Parathyroid adenoma (tissue), 2 donors: ENCODE results near the gene ARHGEF25.

ENCODE experiments used
- H2AFZ ChIP-seq: fragments of 300-600 bp; sonication (generic); one replicate; pipeline ENCODE4 v1.7.0; 2017; ENCODE audit warnings: antibody characterized with exemption, mild to moderate bottlenecking
- H3K27ac ChIP-seq: fragments of 300-600 bp; sonication (generic); one replicate; pipeline ENCODE4 v1.7.0; 2017
- H3K27me3 ChIP-seq: fragments of 300-600 bp; sonication (generic); one replicate; pipeline ENCODE4 v1.7.0; 2017; ENCODE audit warnings: low read length; ENCODE audit not compliant: control insufficient read depth, insufficient read depth
- H3K36me3 ChIP-seq: fragments of 300-600 bp; sonication (generic); one replicate; pipeline ENCODE4 v1.7.0; 2017; ENCODE audit warnings: low read length; ENCODE audit not compliant: control insufficient read depth, insufficient read depth
- H3K4me1 ChIP-seq: fragments of 300-600 bp; sonication (generic); one replicate; pipeline ENCODE4 v1.7.0; 2017; ENCODE audit warnings: control low read depth
- H3K4me2 ChIP-seq: fragments of 300-600 bp; sonication (generic); one replicate; pipeline ENCODE4 v1.7.0; 2017; ENCODE audit warnings: low read length
- H3K4me3 ChIP-seq: fragments of 300-600 bp; sonication (generic); one replicate; pipeline ENCODE4 v1.7.0; 2017; ENCODE audit warnings: low read depth, low read length
- H3K79me2 ChIP-seq: fragments of 300-600 bp; sonication (generic); one replicate; pipeline ENCODE4 v1.7.0; 2017; ENCODE audit warnings: control low read depth
- H3K9ac ChIP-seq: fragments of 300-600 bp; sonication (generic); one replicate; pipeline ENCODE4 v1.7.0; 2017; ENCODE audit warnings: mild to moderate bottlenecking
- H3K9me3 ChIP-seq: fragments of 300-600 bp; sonication (generic); one replicate; pipeline ENCODE4 v1.7.0; 2017; ENCODE audit warnings: low read length; ENCODE audit not compliant: control insufficient read depth
- CTCF ChIP-seq: fragments of 300-600 bp; sonication (generic); IDR thresholded peaks from one replicate; pipeline ENCODE4 v1.7.0; 2017; ENCODE audit warnings: antibody characterized with exemption, mild to moderate bottlenecking
- donor health status: primary hyperparathyroidism.

The ARHGEF25 gene

GRCh38 chr12:57576613-57577160 lies 34.5 kb upstream of the ARHGEF25 start:
- Histone ChIP-seq H3K27ac (no peak overlapping the region), H3K27me3 (no peaks in the 10 kb centered on the region), H3K79me2 (no peaks in the 10 kb centered on the region), H3K4me3 (no peak overlapping the region), H3K9me3 (no peaks in the 10 kb centered on the region), H3K9ac (no peak overlapping the region), H3K4me1 (no peaks in the 10 kb centered on the region), H2AFZ (no peak overlapping the region), H3K4me2 (no peak overlapping the region), H3K36me3 (no peaks in the 10 kb centered on the region)
- TF ChIP-seq CTCF = no peak

DNA sequence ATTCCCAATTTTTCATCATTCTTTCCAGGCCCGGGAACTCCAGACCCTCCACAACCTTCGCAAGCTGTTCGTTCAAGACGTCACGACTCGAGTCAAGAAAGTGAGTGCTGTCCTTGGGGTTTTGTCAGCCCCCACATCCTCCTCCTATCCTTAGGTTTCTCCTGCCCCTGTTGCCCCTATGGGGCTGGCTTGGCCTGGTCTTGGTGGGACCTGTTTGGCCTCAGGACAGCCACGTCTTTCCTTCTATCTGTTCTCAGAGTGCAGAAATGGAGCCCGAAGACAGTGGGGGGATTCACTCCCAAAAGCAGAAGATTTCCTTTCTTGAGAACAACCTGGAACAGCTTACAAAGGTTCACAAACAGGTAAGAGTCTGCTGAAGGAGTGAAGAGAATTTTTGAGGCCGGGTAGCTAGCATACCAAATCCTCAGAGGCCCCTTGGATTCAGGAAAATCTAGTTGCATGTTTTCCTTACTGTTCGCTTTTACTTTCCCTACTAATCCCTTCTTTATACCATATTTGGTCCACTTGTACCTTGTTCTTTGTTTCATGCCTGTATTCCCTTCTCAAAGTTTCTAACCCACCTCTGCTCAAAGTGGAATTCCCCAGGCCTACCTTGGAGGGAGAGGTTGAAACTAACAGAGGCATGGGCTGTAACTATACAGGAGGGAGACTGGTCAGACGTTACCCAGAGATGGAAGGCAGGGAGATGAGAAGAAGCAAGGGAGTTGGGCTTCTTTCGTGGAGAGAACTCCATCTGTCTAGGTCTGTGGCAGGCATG lies 33.1 kb upstream of the ARHGEF25 start:
- no peak overlapping the region for H2AFZ ChIP-seq
- no peaks in the 10 kb centered on the region for H3K4me1 ChIP-seq
- no peak overlapping the region for H3K9ac ChIP-seq
- no peak overlapping the region for H3K4me3 ChIP-seq
- H3K79me2 ChIP-seq = no peaks in the 10 kb centered on the region
- H3K27me3 ChIP-seq = no peaks in the 10 kb centered on the region
- no peak for TF ChIP-seq CTCF
- no peak overlapping the region for H3K27ac ChIP-seq
- no peak overlapping the region for H3K4me2 ChIP-seq
- no peaks in the 10 kb centered on the region for H3K36me3 ChIP-seq
- no peaks in the 10 kb centered on the region for H3K9me3 ChIP-seq

GRCh38 chr12:57579011-57579410 lies 32.2 kb upstream of the ARHGEF25 start:
- H3K4me1 ChIP-seq = no peaks in the 10 kb centered on the region
- H3K9me3 ChIP-seq = no peaks in the 10 kb centered on the region
- no peak overlapping the region for H3K27ac ChIP-seq
- H2AFZ ChIP-seq = no peak overlapping the region
- H3K27me3 ChIP-seq = no peaks in the 10 kb centered on the region
- no peak for TF ChIP-seq CTCF
- H3K4me2 ChIP-seq = no peak overlapping the region
- H3K36me3 ChIP-seq = no peaks in the 10 kb centered on the region
- no peaks in the 10 kb centered on the region for H3K79me2 ChIP-seq
- H3K9ac ChIP-seq = no peak overlapping the region
- no peak overlapping the region for H3K4me3 ChIP-seq

DNA sequence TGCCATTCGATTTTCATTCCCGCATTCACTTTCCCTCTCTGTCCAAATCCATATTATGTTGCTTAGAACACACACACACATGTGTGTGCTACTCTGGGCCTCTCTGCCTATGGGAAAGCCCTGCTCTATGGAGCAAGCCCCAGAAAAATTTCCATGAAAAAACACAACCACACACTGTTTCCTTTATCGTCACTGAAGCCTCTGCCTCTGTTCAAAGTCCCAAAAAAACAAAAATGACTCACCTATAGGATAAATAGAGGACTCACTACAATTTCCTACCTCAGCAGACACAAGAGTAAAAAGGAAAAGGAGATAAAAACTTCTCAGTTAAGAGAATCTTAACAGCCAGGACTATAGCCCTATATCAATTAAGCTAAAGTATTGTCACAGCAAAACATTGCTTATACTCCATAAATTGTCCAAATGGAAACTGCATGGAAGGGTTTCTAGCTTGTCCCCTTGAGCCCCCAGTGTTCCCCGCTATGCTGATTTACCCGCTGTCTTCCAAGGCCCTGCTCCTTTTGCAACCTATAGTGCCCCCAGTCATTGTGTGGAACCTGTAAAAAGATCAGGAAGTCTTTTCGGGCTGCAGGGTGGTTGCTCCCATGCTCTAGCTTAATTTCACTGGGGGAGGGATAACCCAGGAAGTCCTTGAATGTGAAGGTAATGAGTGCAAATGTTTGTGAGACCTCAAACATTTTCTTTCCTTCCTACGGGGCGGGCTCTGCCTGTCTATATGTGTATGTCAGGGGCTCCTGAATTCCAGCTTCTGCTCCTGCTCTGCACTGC lies 31.4 kb upstream of the ARHGEF25 start:
- no peaks in the 10 kb centered on the region for H3K79me2 ChIP-seq
- H3K36me3 ChIP-seq = no peaks in the 10 kb centered on the region
- no peak overlapping the region for H3K27ac ChIP-seq
- no peak for TF ChIP-seq CTCF
- H2AFZ ChIP-seq = no peak overlapping the region
- H3K27me3 ChIP-seq = no peaks in the 10 kb centered on the region
- no peaks in the 10 kb centered on the region for H3K9me3 ChIP-seq
- H3K4me1 ChIP-seq = no peaks in the 10 kb centered on the region
- no peak overlapping the region for H3K4me3 ChIP-seq
- no peak overlapping the region for H3K4me2 ChIP-seq
- H3K9ac ChIP-seq = no peak overlapping the region
